Measurements from ENCODE around the gene PREB. TPM values are rescaled to one million over a fixed set of nuclear protein-coding genes. Genes with fewer than 3 reads are reported as not detected.
A peak's percentile ranks its signal among the peaks of the same experiment; 100 is the strongest.

Gene PREB
- total and polyA plus RNA-seq, 2 of the 13 experiments (the other 11 are each of a cell fraction or from before 2014, with no cell fraction given) = 112 to 192 TPM

GRCh38 chr2:27093430-27094352, 40.7 kb downstream of the PREB start (continued):
- TF ChIP-seq, protein P1, sequence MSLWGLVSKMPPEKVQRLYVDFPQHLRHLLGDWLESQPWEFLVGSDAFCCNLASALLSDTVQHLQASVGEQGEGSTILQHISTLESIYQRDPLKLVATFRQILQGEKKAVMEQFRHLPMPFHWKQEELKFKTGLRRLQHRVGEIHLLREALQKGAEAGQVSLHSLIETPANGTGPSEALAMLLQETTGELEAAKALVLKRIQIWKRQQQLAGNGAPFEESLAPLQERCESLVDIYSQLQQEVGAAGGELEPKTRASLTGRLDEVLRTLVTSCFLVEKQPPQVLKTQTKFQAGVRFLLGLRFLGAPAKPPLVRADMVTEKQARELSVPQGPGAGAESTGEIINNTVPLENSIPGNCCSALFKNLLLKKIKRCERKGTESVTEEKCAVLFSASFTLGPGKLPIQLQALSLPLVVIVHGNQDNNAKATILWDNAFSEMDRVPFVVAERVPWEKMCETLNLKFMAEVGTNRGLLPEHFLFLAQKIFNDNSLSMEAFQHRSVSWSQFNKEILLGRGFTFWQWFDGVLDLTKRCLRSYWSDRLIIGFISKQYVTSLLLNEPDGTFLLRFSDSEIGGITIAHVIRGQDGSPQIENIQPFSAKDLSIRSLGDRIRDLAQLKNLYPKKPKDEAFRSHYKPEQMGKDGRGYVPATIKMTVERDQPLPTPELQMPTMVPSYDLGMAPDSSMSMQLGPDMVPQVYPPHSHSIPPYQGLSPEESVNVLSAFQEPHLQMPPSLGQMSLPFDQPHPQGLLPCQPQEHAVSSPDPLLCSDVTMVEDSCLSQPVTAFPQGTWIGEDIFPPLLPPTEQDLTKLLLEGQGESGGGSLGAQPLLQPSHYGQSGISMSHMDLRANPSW (CRISPR knock-in tag; IDR thresholded peaks at IDR 0.05; ENCODE audit: borderline replicate concordance) = no peak; the same call in 1 of the 2 replicates
- TF ChIP-seq NCOA5 (CRISPR knock-in tag; IDR thresholded peaks at IDR 0.05) (no peak), MTF1 (CRISPR knock-in tag; IDR thresholded peaks at IDR 0.05) (no peak), SIX1 (CRISPR knock-in tag; IDR thresholded peaks at IDR 0.05; ENCODE audit: borderline replicate concordance) (no peak), KLF6 (CRISPR knock-in tag; IDR thresholded peaks at IDR 0.05) (peak; percentile 87; the same call in 1 of the 2 replicates), FOXO1 (CRISPR knock-in tag; IDR thresholded peaks at IDR 0.05) (peak; percentile 56; the same call in 1 of the 2 replicates), ZBTB37 (CRISPR knock-in tag; IDR thresholded peaks at IDR 0.05) (no peak), SMARCE1 (IDR thresholded peaks at IDR 0.05; ENCODE audit: borderline replicate concordance) (no peak), ZMYM4 (CRISPR knock-in tag; IDR thresholded peaks at IDR 0.05) (peak; percentile 63; the same call in 1 of the 2 replicates), ZNF431 (CRISPR knock-in tag; IDR thresholded peaks at IDR 0.05; ENCODE audit: borderline replicate concordance, low read depth) (no peak; the same call in 1 of the 2 replicates), ZFYVE20 (CRISPR knock-in tag; IDR thresholded peaks at IDR 0.05; ENCODE audit: borderline replicate concordance, low read depth) (no peak), ZNF550 (CRISPR knock-in tag; IDR thresholded peaks at IDR 0.05; ENCODE audit: borderline replicate concordance) (peak; percentile 29), ZNF780A (CRISPR knock-in tag; IDR thresholded peaks at IDR 0.05) (0 out of 2 replicates have a peak, but pooled peaks have one; percentile 28), SMAD1 (CRISPR knock-in tag; IDR thresholded peaks at IDR 0.05; ENCODE audit: borderline replicate concordance, low read depth) (peak; percentile 16; the same call in 1 of the 2 replicates), MEF2D (CRISPR knock-in tag; IDR thresholded peaks at IDR 0.05) (peak; percentile 44), ZNF17 (CRISPR knock-in tag; IDR thresholded peaks at IDR 0.05) (no peak), ZNF678 (CRISPR knock-in tag; IDR thresholded peaks at IDR 0.05) (no peak), ZNF44 (CRISPR knock-in tag; IDR thresholded peaks at IDR 0.05) (no peak), SCMH1 (CRISPR knock-in tag; IDR thresholded peaks at IDR 0.05; ENCODE audit: borderline replicate concordance) (no peak), ZNF800 (CRISPR knock-in tag; IDR thresholded peaks at IDR 0.05) (no peak), RARA (CRISPR knock-in tag; IDR thresholded peaks at IDR 0.05) (peak; percentile 63)
- TF ChIP-seq, protein P2, sequence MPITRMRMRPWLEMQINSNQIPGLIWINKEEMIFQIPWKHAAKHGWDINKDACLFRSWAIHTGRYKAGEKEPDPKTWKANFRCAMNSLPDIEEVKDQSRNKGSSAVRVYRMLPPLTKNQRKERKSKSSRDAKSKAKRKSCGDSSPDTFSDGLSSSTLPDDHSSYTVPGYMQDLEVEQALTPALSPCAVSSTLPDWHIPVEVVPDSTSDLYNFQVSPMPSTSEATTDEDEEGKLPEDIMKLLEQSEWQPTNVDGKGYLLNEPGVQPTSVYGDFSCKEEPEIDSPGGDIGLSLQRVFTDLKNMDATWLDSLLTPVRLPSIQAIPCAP (CRISPR knock-in tag; IDR thresholded peaks at IDR 0.05; ENCODE audit: low read depth) = no peak

All from HepG2 (cell line).